ENCODE data around the gene IPO5.

DNA sequence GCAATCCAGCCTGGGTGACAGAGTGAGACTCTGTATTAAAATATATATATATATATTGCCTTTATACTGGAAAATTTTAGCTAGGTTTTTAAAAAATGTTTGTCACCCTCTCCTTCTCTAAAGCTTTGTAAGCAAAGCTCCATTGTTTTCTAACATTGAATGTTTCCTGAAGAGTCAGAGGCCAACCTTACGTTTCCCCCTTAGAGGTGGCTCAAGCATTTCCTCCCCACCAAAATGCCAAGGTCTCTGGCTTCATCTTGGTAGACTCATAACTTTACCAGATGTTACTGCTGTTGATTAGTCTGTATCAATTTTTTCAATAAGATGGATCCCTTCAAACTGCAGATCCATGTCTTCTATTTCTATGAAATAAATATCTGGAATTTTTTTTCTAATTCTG is 25.2 kb upstream of the IPO5 start:
- TF ChIP-seq, protein P1, sequence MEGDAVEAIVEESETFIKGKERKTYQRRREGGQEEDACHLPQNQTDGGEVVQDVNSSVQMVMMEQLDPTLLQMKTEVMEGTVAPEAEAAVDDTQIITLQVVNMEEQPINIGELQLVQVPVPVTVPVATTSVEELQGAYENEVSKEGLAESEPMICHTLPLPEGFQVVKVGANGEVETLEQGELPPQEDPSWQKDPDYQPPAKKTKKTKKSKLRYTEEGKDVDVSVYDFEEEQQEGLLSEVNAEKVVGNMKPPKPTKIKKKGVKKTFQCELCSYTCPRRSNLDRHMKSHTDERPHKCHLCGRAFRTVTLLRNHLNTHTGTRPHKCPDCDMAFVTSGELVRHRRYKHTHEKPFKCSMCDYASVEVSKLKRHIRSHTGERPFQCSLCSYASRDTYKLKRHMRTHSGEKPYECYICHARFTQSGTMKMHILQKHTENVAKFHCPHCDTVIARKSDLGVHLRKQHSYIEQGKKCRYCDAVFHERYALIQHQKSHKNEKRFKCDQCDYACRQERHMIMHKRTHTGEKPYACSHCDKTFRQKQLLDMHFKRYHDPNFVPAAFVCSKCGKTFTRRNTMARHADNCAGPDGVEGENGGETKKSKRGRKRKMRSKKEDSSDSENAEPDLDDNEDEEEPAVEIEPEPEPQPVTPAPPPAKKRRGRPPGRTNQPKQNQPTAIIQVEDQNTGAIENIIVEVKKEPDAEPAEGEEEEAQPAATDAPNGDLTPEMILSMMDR (IDR thresholded peaks at IDR 0.05): no peak
- no peak for TF ChIP-seq POLR2A (IDR thresholded peaks at IDR 0.05)

Data from adrenal gland (tissue), 5 donors.